HCT116 (cell line): ENCODE data around the gene SERPINB8. TPM values are rescaled to one million over a fixed set of nuclear protein-coding genes. Genes with fewer than 3 reads are reported as not detected.

Experiments used
- ATAC-seq: fragments of 200-7000 bp; cut with Tn5 transposase; 2 replicates; pipeline ENCODE4 v1.9.1; 2020; ENCODE audit warnings: mild to moderate bottlenecking, moderate library complexity
- Bru-seq: library from RNA; stranded (reverse); fragments of 400-500 nt; gene quantifications from one replicate; lab custom pipeline; 2021; lab: Mats Ljungman, UMichigan
- BruChase-seq, 2 experiments: library from RNA; stranded (reverse); fragments of 400-500 nt; gene quantifications; one replicate each; lab custom pipeline; 2021; lab: Mats Ljungman, UMichigan
- BruUV-seq: library from RNA; stranded (reverse); fragments of 400-500 nt; replicated peaks from 2 replicates; lab custom pipeline; 2021; lab: Mats Ljungman, UMichigan
- CTCF ChIA-PET: fragments of 300-600 bp; sonication (Branson Sonifier 250); formaldehyde crosslinking; loops from one replicate; lab custom pipeline; 2021; ENCODE audit warnings: antibody characterized with exemption; lab: Charles Lee
- POLR2A ChIA-PET: fragments of 300-600, 350-600 bp; sonication (Branson Sonifier 250); formaldehyde crosslinking; loops from one replicate; lab custom pipeline; 2021; ENCODE audit warnings: antibody characterized with exemption; lab: Charles Lee
- RAD21 ChIA-PET, 2 experiments: fragments of 300-600 bp; sonication (Branson Sonifier 250); formaldehyde crosslinking; loops; one replicate each; lab custom pipeline; 2023; ENCODE audit warnings: low total read pairs in 2 of 2; ENCODE audit not compliant: uncharacterized antibody in 2 of 2, unreplicated experiment in 2 of 2, low non-redundant PET in 1 of 2; lab: Charles Lee
- DNase-seq: peaks from one replicate; pipeline ENCODE4 v3.0.0-alpha.2; 2010; ENCODE audit warnings: low read depth, low spot score
- H2AFZ ChIP-seq: fragments of 200-600 bp; shearing (Covaris generic), sonication (generic); 2 replicates; pipeline ENCODE4 v1.6.1; 2017; ENCODE audit warnings: low read depth, mixed run types, mixed read lengths, antibody characterized with exemption, low read length; ENCODE audit not compliant: poor library complexity, severe bottlenecking
- H3K27ac ChIP-seq: 2 replicates; pipeline ENCODE4 v1.5.1; 2012; ENCODE audit warnings: low read depth, low read length
- H3K27me3 ChIP-seq: fragments of 200-600 bp; sonication (generic); 2 replicates; pipeline ENCODE4 v1.6.1; 2016; ENCODE audit warnings: mixed run types, low read length, mixed read lengths; ENCODE audit not compliant: insufficient read depth
- H3K36me3 ChIP-seq, 2 experiments: fragments of 200-500 bp in 1 of 2; fragments of 200-600 bp in 1 of 2; sonication (Bioruptor generic) in 1 of 2; sonication (generic) in 1 of 2; 2 replicates each; pipeline versions ENCODE4 v1.5.1 to v1.6.1; 2014 to 2016; ENCODE audit warnings: low read length in 2 of 2, inconsistent platforms in 1 of 2, mixed read lengths in 1 of 2, mixed run types in 1 of 2; ENCODE audit not compliant: insufficient read depth in 2 of 2, control insufficient read depth in 1 of 2
- H3K4me1 ChIP-seq, 2 experiments: fragments of 200-600 bp in 1 of 2; sonication (generic) in 1 of 2; 2 replicates each; pipeline versions ENCODE4 v1.5.1 to v1.6.1; 2012 to 2017; ENCODE audit warnings: low read length in 2 of 2, inconsistent platforms in 1 of 2, mild to moderate bottlenecking in 1 of 2, mixed read lengths in 1 of 2, mixed run types in 1 of 2, moderate library complexity in 1 of 2; ENCODE audit not compliant: insufficient read depth in 2 of 2, control insufficient read depth in 1 of 2
- H3K4me2 ChIP-seq: fragments of 200-600 bp; sonication (generic); 2 replicates; pipeline ENCODE4 v1.6.1; 2017; ENCODE audit warnings: mixed run types, low read length, mixed read lengths
- H3K4me3 ChIP-seq, 2 experiments: fragments of 200-600 bp in 1 of 2; sonication (generic) in 1 of 2; replicated peaks in 1 of 2; 2 replicates each; pipeline ENCODE4 v1.5.1; 2011 to 2016; ENCODE audit warnings: low read length in 2 of 2, control low read depth in 1 of 2, low read depth in 1 of 2, mild to moderate bottlenecking in 1 of 2, mixed read lengths in 1 of 2, mixed run types in 1 of 2
- H3K79me2 ChIP-seq: fragments of 200-600 bp; sonication (generic); 2 replicates; pipeline ENCODE4 v1.6.1; 2017; ENCODE audit warnings: mild to moderate bottlenecking, mixed run types, low read length, moderate library complexity, mixed read lengths; ENCODE audit not compliant: insufficient read depth
- H3K9ac ChIP-seq: fragments of 200-600 bp; sonication (generic); 2 replicates; pipeline ENCODE4 v1.6.1; 2016; ENCODE audit warnings: low read length, mixed read lengths
- H3K9me2 ChIP-seq: fragments of 200-600 bp; sonication (generic), shearing (Covaris generic); 2 replicates; pipeline ENCODE4 v1.6.1; 2017; ENCODE audit warnings: mixed run types, mild to moderate bottlenecking, moderate library complexity; ENCODE audit not compliant: insufficient read depth
- H3K9me3 ChIP-seq, 2 experiments: fragments of 200-500 bp in 1 of 2; fragments of 200-600 bp in 1 of 2; sonication (Bioruptor generic) in 1 of 2; sonication (generic) in 1 of 2; 2 replicates each; pipeline ENCODE4 v1.6.1; 2014 to 2017; ENCODE audit warnings: low read length in 2 of 2, mixed read lengths in 2 of 2, inconsistent platforms in 1 of 2, low read depth in 1 of 2, mild to moderate bottlenecking in 1 of 2, mixed run types in 1 of 2, moderate library complexity in 1 of 2; ENCODE audit not compliant: control insufficient read depth in 1 of 2, insufficient read depth in 1 of 2
- H4K20me1 ChIP-seq: fragments of 200-600 bp; sonication (generic), shearing (Covaris generic); 2 replicates; pipeline ENCODE4 v1.6.1; 2017; ENCODE audit warnings: mixed run types, mild to moderate bottlenecking, moderate library complexity; ENCODE audit not compliant: insufficient read depth
- EGR1 ChIP-seq: IDR thresholded peaks from 2 replicates; pipeline ENCODE4 v1.6.1; 2012; ENCODE audit warnings: low read depth
- ELF1 ChIP-seq: IDR thresholded peaks from 2 replicates; pipeline ENCODE4 v1.6.1; 2012; ENCODE audit warnings: low read depth, borderline replicate concordance
- EZH2 ChIP-seq: fragments of 200-600 bp; sonication (generic); IDR thresholded peaks from 2 replicates; pipeline ENCODE4 v1.6.1; 2017; ENCODE audit warnings: antibody characterized with exemption, mixed run types
- EZH2phosphoT487 ChIP-seq: fragments of 200-600 bp; IDR thresholded peaks from 2 replicates; pipeline ENCODE4 v1.6.1; 2018; ENCODE audit warnings: antibody characterized with exemption, borderline replicate concordance
- FOSL1 ChIP-seq: IDR thresholded peaks from 2 replicates; pipeline ENCODE4 v1.6.1; 2012; ENCODE audit warnings: low read depth
- POLR2A ChIP-seq: IDR thresholded peaks from 2 replicates; pipeline ENCODE4 v1.7.0; 2011; ENCODE audit warnings: borderline replicate concordance; ENCODE audit not compliant: insufficient read depth, insufficient read length; ENCODE audit errors: extremely low read depth
- SRF ChIP-seq: IDR thresholded peaks from 2 replicates; pipeline ENCODE4 v1.6.1; 2012; ENCODE audit warnings: low read depth
- YY1 ChIP-seq: IDR thresholded peaks from 2 replicates; pipeline ENCODE4 v1.6.1; 2011; ENCODE audit warnings: low read length, low read depth, moderate library complexity, mild to moderate bottlenecking; ENCODE audit not compliant: insufficient replicate concordance; ENCODE audit errors: extremely low read depth
- ZNF274 ChIP-seq: fragments of 200-500 bp; sonication (Bioruptor generic); IDR thresholded peaks from 2 replicates; pipeline ENCODE4 v1.6.1; 2014; ENCODE audit warnings: mild to moderate bottlenecking, low read depth, low read length, inconsistent platforms
- intact Hi-C: fragments of 100-400 bp; cut with micrococcal nuclease; formaldehyde crosslinking; loops from 2 replicates; pipeline ENCODE4 v1.10.0; 2022
- long read RNA-seq: library from polyadenylated mRNA; unstranded; transcript quantifications from one replicate; pipeline ENCODE4 v2.0.0, GENCODE V29; 2021; ENCODE audit not compliant: unreplicated experiment
- polyA plus RNA-seq: library from polyadenylated mRNA; unstranded; fragments of >200 nt; gene quantifications from 2 replicates; pipeline ENCODE4 v1.2.1, GENCODE V29; 2012; ENCODE audit warnings: missing spikeins
- total RNA-seq: library from RNA; stranded (reverse); gene quantifications from one replicate; pipeline ENCODE4 v1.2.1, GENCODE V29; 2021; ENCODE audit not compliant: unreplicated experiment
- TF ChIP-seq, protein P1 (sequence below): IDR thresholded peaks from 2 replicates; pipeline ENCODE4 v1.6.1; 2011; ENCODE audit warnings: mild to moderate bottlenecking, low read length, moderate library complexity; ENCODE audit not compliant: insufficient replicate concordance; ENCODE audit errors: extremely low read depth
- TF ChIP-seq, protein P2 (sequence below): IDR thresholded peaks from 2 replicates; pipeline ENCODE4 v1.6.1; 2012; ENCODE audit warnings: low read depth
- TF ChIP-seq, protein P3 (sequence below): IDR thresholded peaks from 2 replicates; pipeline ENCODE4 v1.6.1; 2012
- TF ChIP-seq, protein P4 (sequence below): IDR thresholded peaks from 2 replicates; pipeline ENCODE4 v1.6.1; 2012

Gene SERPINB8, protein sequence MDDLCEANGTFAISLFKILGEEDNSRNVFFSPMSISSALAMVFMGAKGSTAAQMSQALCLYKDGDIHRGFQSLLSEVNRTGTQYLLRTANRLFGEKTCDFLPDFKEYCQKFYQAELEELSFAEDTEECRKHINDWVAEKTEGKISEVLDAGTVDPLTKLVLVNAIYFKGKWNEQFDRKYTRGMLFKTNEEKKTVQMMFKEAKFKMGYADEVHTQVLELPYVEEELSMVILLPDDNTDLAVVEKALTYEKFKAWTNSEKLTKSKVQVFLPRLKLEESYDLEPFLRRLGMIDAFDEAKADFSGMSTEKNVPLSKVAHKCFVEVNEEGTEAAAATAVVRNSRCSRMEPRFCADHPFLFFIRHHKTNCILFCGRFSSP
- total RNA-seq (5.9 TPM), Bru-seq, nascent RNA (percentile 73 among the genes with signal in this experiment), BruChase-seq, experiment 1, labeled RNA remaining after a 6-hour chase (percentile 71 among the genes with signal in this experiment), BruChase-seq, experiment 2, labeled RNA remaining after a 2-hour chase (percentile 59 among the genes with signal in this experiment)
- 10.8 and 11.5 TPM in 2 replicates for polyA plus RNA-seq
- long read RNA-seq, partial matches to known transcripts, result 1 of 10 reads
- long read RNA-seq, other reads (novel, unspliced or antisense), result 8 of 10 reads

DNA sequence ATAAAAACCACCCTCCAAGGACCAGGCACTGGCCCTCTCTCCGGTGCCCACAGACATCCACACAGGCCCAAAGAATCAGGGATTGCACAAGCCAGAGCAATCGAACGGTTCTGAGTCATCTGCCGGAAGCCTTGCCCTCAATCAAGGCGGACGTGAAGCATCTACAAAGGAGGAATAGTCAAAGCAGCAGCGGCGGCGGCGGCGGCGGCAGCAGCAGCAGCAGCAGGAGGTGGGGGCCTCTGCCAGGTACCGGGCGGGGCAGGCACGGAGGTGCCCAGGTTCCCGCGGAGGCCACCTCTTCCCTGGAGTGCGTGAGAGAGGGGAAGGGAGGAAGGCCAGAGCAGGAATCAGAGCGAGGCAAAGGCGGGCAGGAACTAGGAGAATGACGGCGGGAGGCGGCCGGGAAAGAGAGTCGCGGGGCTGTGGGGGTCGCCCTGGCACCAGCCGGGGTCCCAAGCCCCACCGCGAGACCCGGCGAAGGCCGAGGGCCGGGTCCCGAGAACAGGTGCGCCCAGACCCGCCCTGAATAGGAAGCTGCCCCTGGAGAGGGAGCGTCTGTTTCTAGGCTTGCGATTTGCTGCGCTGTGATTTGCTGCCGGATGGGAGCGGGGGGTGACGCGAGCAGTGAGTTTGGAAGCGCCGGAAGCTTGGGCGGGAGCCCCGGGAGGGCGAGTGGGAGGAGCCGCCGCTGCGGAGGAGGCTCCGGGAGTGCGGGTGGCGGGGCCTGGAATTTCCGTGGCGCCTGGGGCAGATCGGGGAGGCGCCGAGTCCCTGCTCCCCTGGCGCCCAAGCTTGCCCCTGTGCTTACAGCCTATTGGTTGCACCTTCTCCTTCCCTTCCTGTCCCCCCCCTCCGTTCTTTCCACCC lies at the start of gene SERPINB8:
Gene SERPINB8, plus strand, starts transcription at position 140 of the 867 bp plus-strand sequence. CDS start 8,228 bp downstream, outside the sequence.
- Histone ChIP-seq H3K27ac (peak within 1 kb of the TSS; percentile 96), H3K36me3 (no peaks in the 10 kb centered on the region), H3K79me2 (no peaks in the 10 kb centered on the region), H3K9me3 (no peaks in the 10 kb centered on the region), H3K27me3 (no peaks in the 10 kb centered on the region), H3K9ac (peak within 1 kb of the TSS; percentile 76), H2AFZ (peak within 1 kb of the TSS; percentile 77), H3K4me1 (peaks cover 6 to 19% of the 10 kb centered on the region in 2 experiments; a peak in 3 of 4 replicates), H3K9me2 (no peaks in the 10 kb centered on the region), H3K4me3 (peak within 1 kb of the TSS; percentile 83 to 90), H4K20me1 (no peaks in the 10 kb centered on the region), H3K4me2 (peak within 1 kb of the TSS; percentile 79)
- ChIA-PET RAD21 (no interaction called here), CTCF (interaction anchor here (0.6 to 0.8 kb wide), 2 partner anchors 10 to 24 kb away, joined by 3 read pairs; no protein-coding TSS in a partner anchor), POLR2A (interaction anchor here (0.7 to 1.5 kb wide), 6 partner anchors 8 to 34 kb away, joined by 3 to 5 read pairs (median 3); no protein-coding TSS in a partner anchor)
- intact Hi-C loops, result no loop called here
- BruUV-seq, result no TSS peak
- peak; percentile 88 for DNase-seq
- peak; percentile 94 for ATAC-seq
- TF ChIP-seq SRF, result peak; percentile 69
- TF ChIP-seq, protein P1, sequence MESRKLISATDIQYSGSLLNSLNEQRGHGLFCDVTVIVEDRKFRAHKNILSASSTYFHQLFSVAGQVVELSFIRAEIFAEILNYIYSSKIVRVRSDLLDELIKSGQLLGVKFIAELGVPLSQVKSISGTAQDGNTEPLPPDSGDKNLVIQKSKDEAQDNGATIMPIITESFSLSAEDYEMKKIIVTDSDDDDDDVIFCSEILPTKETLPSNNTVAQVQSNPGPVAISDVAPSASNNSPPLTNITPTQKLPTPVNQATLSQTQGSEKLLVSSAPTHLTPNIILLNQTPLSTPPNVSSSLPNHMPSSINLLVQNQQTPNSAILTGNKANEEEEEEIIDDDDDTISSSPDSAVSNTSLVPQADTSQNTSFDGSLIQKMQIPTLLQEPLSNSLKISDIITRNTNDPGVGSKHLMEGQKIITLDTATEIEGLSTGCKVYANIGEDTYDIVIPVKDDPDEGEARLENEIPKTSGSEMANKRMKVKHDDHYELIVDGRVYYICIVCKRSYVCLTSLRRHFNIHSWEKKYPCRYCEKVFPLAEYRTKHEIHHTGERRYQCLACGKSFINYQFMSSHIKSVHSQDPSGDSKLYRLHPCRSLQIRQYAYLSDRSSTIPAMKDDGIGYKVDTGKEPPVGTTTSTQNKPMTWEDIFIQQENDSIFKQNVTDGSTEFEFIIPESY, result peak; percentile 28
- peak; percentile 84 for TF ChIP-seq FOSL1
- TF ChIP-seq, protein P2, sequence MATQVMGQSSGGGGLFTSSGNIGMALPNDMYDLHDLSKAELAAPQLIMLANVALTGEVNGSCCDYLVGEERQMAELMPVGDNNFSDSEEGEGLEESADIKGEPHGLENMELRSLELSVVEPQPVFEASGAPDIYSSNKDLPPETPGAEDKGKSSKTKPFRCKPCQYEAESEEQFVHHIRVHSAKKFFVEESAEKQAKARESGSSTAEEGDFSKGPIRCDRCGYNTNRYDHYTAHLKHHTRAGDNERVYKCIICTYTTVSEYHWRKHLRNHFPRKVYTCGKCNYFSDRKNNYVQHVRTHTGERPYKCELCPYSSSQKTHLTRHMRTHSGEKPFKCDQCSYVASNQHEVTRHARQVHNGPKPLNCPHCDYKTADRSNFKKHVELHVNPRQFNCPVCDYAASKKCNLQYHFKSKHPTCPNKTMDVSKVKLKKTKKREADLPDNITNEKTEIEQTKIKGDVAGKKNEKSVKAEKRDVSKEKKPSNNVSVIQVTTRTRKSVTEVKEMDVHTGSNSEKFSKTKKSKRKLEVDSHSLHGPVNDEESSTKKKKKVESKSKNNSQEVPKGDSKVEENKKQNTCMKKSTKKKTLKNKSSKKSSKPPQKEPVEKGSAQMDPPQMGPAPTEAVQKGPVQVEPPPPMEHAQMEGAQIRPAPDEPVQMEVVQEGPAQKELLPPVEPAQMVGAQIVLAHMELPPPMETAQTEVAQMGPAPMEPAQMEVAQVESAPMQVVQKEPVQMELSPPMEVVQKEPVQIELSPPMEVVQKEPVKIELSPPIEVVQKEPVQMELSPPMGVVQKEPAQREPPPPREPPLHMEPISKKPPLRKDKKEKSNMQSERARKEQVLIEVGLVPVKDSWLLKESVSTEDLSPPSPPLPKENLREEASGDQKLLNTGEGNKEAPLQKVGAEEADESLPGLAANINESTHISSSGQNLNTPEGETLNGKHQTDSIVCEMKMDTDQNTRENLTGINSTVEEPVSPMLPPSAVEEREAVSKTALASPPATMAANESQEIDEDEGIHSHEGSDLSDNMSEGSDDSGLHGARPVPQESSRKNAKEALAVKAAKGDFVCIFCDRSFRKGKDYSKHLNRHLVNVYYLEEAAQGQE, result no peak
- TF ChIP-seq, protein P3, sequence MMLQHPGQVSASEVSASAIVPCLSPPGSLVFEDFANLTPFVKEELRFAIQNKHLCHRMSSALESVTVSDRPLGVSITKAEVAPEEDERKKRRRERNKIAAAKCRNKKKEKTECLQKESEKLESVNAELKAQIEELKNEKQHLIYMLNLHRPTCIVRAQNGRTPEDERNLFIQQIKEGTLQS, result 0 out of 2 replicates have a peak, but pooled peaks have one; percentile 22
- 0 out of 2 replicates have a peak, but pooled peaks have one; percentile 19 for TF ChIP-seq ELF1
- TF ChIP-seq YY1, result peak; percentile 46
- TF ChIP-seq, protein P4, sequence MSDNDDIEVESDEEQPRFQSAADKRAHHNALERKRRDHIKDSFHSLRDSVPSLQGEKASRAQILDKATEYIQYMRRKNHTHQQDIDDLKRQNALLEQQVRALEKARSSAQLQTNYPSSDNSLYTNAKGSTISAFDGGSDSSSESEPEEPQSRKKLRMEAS, result peak; percentile 35
- TF ChIP-seq EZH2phosphoT487, result no peak
- TF ChIP-seq ZNF274, result no peak
- no peak for TF ChIP-seq EZH2
- TF ChIP-seq POLR2A, result peak; percentile 83
- TF ChIP-seq EGR1, result peak; percentile 84
